ENCODE measurements around the gene TSR3. TPM values are rescaled to one million over a fixed set of nuclear protein-coding genes. Genes with fewer than 3 reads are reported as not detected.
A peak's percentile ranks its signal among the peaks of the same experiment; 100 is the strongest.

The TSR3 gene
- total RNA-seq, 1 donor from 2014 or later, result 52.6 TPM

GRCh38 chr16:1378804-1379303, 27.2 kb upstream of the TSR3 start:
- intact Hi-C loops (cut with DNase I), result no loop called here
- peak; percentile 90 for ATAC-seq (ENCODE audit: poor library complexity)

DNA sequence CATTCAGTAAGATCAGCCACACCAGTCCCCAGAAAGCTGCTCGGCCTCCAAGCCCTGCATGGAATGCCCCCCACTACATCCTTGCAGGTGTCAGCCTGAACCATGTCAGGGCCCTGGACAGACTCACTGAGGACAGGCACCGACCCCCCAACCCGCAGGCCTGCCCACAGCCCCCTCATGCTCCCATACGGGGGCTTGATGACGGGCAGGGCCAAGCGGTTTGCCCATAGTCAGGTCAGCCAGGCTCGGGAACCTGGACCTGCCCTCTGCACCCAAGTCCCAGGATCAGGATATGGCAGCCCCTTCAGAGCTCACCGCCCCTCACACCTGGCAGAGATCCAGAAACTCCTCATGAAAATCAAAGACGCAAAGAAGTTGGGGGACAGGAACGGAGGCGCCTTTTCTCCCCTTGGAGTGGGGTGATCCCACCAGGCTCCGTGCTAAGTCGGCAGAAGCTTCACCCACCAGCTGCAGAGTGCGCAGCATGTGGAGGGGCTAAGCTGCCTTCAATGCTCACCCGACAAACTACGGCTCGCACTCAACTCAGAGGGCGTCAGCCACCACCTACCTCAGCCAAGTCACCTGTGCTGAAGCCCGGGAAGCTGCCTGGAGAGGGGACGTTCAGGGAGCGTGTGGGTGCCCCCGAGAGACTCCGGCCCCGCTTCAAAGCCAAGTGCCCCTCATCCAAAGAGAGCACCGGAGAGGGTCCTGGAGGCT, 26.6 kb upstream of the TSR3 start:
- DNase-seq (no peak), ATAC-seq (ENCODE audit: poor library complexity) (peak; percentile 3)
- intact Hi-C loops (cut with DNase I), result no loop called here

More at GRCh38 chr16:1378804-1379303, 27.2 kb upstream of the TSR3 start:
- peak; percentile 93 for DNase-seq

DNA sequence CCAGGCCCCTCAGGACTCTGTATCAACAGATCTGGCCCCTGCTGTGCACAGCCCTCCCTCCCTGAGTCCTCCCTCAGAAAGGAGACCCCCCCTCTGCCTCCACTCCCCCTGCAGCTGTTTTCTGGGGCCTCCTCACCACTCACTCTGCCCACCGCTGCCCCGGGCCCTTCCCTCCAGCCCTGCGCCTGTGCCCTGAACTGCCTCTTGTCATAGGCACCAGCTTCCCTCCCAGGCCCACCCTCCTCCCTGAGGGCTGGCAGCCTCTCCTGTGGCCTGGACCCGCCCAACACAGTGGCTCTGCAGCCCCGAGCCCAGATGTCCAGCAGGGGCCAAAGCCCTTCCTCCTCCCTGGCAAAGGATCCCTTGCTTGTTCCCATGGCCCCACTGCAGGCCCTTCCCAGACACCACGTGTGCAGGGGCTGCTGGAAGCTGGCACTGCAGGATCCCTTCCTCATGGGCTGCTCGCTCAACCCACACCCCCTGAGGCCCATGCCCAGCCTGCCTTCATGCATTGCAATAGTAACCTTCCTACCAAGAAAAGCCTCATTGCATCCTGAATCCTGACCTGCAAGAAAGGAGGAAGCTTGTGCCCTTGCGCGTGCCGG, 25.8 kb upstream of the TSR3 start:
- intact Hi-C loops (cut with DNase I), result no loop called here
- ATAC-seq (ENCODE audit: poor library complexity) (no peak), DNase-seq (peak; percentile 31)

- DNase-seq (peak; percentile 25), ATAC-seq (ENCODE audit: poor library complexity) (no peak)
- intact Hi-C loops (cut with DNase I), result no loop called here
Measured at GRCh38 chr16:1375741-1376410, 24.2 kb upstream of the TSR3 start.

DNA sequence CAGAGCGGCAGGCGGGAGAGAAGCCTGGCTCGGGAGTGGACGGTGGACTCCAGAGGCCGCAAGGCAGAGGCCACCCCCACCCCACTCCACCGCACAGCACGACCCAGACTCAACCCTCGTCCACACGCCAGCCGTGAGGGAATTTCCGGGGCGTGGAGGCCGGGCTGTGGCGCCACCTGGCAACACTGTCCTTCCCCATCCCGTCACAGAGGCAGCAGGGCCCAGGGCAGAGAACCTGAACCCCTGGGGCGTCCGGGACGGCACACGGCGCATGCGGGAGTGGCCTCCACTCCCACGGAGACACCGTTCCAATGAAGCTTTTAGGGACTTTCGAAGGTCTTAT, 23.6 kb upstream of the TSR3 start:
- intact Hi-C loops (cut with DNase I), result no loop called here
- ATAC-seq (ENCODE audit: poor library complexity), result no peak

GRCh38 chr16:1374418-1375297, 23.0 kb upstream of the TSR3 start:
- intact Hi-C loops (cut with DNase I), result no loop called here
- no peak for ATAC-seq (ENCODE audit: poor library complexity)
- peak; percentile 33 for DNase-seq

More for the DNA sequence above, 23.6 kb upstream of the TSR3 start:
- DNase-seq, result no peak

DNA sequence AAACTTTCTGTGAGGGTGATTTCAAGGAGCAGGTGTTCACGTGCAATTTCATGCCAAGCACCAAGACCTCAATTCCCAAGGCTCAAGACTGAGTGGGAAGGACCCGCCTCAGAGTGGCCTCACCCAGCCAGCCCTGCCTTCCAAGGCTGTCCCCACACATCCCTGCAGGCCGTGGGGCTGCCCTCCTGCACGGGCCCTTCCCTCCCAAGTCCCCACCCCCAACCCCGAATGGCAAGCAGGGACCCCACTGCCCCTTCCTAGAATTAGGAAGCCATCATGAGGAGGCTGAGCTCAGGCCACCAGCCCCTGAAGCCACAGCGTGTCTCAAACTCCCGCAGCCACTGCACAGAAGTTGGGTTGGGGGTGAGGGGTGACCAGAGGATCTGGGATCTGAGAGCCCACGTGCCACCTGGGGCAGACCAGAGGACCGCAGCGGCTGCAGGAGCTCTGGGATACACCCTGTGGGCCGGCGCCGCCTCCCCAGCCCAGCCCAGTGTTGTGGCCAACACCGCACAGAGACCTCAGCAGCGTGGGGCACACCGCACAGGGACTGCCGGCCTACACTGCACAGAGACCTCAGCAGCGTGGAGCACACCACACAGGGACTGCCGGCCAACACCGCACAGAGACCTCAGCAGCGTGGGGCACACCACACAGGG, 20.7 kb upstream of the TSR3 start:
- intact Hi-C loops (cut with DNase I), result no loop called here
- ATAC-seq (ENCODE audit: poor library complexity) (no peak), DNase-seq (no peak)

DNA sequence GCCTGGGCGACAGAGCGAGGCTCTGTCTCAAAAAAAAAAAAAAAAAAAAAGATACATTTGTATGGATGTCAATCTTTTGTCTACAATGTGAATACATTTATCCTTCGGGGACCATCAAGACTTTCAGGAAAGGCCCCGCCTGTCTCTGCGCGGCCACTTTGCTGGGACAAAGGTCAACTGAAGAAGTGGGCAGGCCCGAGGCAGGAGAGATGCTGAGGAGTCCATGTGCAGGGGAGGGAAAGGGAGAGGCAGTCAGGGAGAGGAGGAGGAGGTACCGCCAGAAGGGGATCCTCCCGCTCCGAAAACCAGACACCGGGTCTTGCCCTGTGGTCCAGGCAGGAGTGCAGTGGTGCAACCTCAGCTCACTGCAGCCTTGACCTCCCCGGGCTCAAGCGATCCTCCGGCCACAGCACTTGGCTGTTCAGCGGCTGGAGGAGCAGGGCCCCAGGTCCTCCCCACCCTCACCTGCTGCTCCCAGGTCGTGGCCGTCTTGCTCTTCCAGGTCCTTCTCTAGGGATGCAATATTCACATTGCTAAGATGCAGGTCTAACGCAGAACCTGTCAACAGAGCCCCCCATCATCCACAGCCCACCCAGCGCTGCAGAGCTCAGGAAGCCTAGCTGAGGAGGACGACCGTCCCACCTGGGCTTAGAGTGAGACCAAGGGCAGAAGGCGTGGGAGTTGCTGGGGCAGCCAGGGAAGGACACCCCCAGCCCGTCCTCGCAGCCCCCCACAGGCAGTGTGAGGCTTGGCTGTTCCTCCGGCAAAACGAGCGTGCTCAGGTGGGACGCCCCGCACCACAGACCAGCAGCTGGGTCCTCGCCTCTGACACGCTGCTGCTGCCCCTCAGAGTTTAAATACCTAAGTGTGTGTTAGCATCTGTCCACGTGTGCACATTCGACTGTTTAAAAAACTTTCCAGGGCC, 19.6 kb upstream of the TSR3 start:
- DNase-seq (no peak), ATAC-seq (ENCODE audit: poor library complexity) (no peak)
- intact Hi-C loops (cut with DNase I), result no loop called here

- intact Hi-C loops (cut with DNase I), result no loop called here
- ATAC-seq (ENCODE audit: poor library complexity) (no peak), DNase-seq (peak; percentile 26)
Measured at GRCh38 chr16:1367486-1368174, 16.0 kb upstream of the TSR3 start.

DNA sequence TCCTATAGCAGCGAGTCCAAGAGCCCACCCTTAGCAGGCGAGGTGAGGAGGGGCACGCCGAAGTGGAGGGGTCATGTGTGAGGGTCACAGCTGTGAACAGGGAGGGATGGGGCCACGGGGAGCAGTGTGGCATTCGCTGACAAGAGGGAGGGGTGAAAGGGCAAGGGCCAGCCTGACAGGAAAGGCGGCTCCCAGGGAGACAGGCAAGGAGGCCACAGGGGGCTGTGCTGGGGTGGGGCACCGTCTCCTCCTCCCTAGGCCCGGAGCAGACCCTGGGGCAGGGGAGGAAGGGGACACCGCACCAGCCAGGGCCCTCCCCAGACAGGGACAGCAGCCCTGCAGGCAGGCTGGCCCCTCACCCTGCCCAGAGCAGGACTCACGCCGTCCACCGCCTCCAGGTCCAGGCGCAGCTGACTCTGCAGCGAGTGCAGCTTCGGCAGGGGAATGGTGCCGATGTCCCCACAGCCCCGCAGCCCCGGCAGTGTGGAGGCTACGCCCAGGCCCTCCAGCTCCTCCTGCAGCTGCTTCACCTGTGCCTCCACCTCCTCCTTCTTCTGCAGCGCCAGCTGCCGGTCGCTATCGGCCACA, 15.1 kb upstream of the TSR3 start:
- intact Hi-C loops (cut with DNase I), result no loop called here
- DNase-seq (no peak), ATAC-seq (ENCODE audit: poor library complexity) (no peak)

DNA sequence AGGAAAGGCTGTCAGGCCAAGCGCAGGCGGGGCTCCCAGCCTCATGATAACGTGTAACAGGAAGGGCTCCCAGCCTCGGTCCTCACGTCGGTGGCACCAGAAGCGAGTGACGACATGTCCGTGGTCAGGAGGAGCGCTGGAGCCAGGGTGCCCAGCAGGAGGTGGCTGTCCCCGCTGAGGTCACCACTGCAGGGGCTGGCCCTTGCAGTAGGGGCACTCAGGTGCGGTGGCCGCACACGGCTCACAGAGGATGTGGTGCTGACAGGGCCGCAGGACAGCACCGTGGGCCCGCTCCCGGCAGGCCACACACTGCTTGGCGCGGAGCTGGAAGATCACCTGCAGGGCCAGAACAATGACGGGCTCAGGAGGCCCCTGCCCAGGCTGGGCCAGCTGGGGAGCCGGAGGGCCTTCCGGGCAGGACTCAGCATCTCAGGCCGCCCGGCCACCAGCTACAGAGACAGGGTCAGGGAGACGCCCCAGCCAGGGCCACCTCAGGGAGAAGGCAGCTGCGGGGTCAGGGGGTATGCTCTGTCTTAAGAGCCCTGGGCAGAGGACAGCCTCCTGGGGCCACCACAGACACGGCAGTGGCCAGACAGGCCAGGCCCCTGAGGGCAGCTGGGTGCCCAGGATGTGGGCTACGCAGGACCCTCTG, 14.5 kb upstream of the TSR3 start:
- ATAC-seq (ENCODE audit: poor library complexity) (no peak), DNase-seq (peak; percentile 40)
- intact Hi-C loops (cut with DNase I), result no loop called here

GRCh38 chr16:1364510-1364909, 12.8 kb upstream of the TSR3 start:
- no peak for ATAC-seq (ENCODE audit: poor library complexity)

DNA sequence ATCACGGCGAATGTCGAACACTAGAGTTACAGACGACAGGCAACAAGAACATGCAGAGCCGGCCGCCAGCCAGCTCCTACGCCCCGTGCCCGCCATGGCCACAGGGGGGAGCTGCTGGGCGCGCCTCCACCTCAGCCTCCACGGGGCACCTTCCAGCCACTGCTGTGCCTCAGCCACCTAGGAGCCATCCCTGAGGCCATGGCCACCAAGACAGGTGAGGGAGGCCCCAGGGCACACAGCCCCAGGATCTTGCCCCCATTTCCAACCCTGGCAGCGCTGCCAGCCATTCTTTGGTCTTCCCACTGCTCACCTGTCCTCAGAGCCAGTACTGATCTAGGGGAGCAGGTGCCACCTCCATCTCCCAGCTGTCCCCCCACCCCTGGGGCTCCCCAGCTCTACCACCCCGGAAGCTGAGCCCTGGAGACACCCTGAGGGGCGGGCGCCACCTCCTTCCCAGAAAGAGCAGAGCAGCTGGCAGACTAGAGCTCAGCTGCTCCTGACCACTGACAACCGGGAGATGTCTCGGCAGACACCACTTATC, 11.9 kb upstream of the TSR3 start:
- peak; percentile 79 for ATAC-seq (ENCODE audit: poor library complexity)

More at GRCh38 chr16:1364510-1364909, 12.8 kb upstream of the TSR3 start:
- intact Hi-C loops (cut with DNase I), result no loop called here
- peak; percentile 38 for DNase-seq

DNA sequence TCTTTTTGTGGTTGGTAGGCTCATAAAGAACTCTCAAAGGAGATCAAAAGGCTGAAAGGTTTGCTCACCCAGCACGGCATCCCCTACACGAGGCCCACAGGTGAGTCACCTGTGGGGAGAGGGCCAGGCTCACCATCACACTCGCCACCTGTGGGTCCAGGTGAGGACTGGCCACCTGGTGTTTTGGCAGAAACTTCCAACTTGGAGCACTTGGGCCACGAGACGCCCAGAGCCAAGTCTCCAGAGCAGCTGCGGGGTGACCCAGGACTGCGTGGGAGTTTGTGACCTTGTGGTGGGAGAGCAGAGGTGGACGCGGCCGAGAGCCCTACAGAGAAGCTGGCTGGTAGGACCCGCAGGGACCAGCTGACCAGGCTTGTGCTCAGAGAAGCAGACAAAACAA, 11.1 kb upstream of the TSR3 start:
- DNase-seq (no peak), ATAC-seq (ENCODE audit: poor library complexity) (no peak)
- intact Hi-C loops (cut with DNase I), result no loop called here

More for the DNA sequence above, 11.9 kb upstream of the TSR3 start:
- peak; percentile 76 for DNase-seq
- intact Hi-C loops (cut with DNase I), result no loop called here

- no peak for ATAC-seq (ENCODE audit: poor library complexity)
- intact Hi-C loops (cut with DNase I), result no loop called here
- no peak for DNase-seq
Measured at GRCh38 chr16:1361685-1362360, 10.1 kb upstream of the TSR3 start.
